ENCODE results near the gene ECHS1.
"Not testable (repeated sequence)": the region's sequence is repeated elsewhere in the genome, so short reads cannot be mapped to it uniquely, and the experiment has no call there.

Gene ECHS1

GRCh38 chr10:133375357-133376115 is 2.4 kb upstream of the ECHS1 start:
- no peak for TF ChIP-seq CTCF (IDR thresholded peaks at IDR 0.05; ENCODE audit: extremely low read depth, missing control alignments)
- no peak for DNase-seq (ENCODE audit: low spot score)

GRCh38 chr10:133372507-133372906 is 647 bp downstream of the ECHS1 start:
- TF ChIP-seq CTCF (IDR thresholded peaks at IDR 0.05; ENCODE audit: extremely low read depth, missing control alignments): no peak
- DNase-seq (ENCODE audit: low spot score): no peak

- no peak for TF ChIP-seq CTCF (IDR thresholded peaks at IDR 0.05; ENCODE audit: extremely low read depth, missing control alignments)
- no peak for DNase-seq (ENCODE audit: low spot score)
These were observed 2.9 kb downstream of the ECHS1 start for GRCh38 chr10:133370030-133370786.

GRCh38 chr10:133368153-133368552 is 5.0 kb downstream of the ECHS1 start:
- DNase-seq (ENCODE audit: low spot score): no peak
- TF ChIP-seq CTCF (IDR thresholded peaks at IDR 0.05; ENCODE audit: extremely low read depth, missing control alignments): no peak

GRCh38 chr10:133367461-133367860 is 5.7 kb downstream of the ECHS1 start:
- DNase-seq (ENCODE audit: low spot score): not testable (repeated sequence)

- no peak for TF ChIP-seq CTCF (IDR thresholded peaks at IDR 0.05; ENCODE audit: extremely low read depth, missing control alignments)
- no peak for DNase-seq (ENCODE audit: low spot score)
These were observed 6.4 kb downstream of the ECHS1 start for GRCh38 chr10:133366751-133367150.

- no peak for DNase-seq (ENCODE audit: low spot score)
- no peak for TF ChIP-seq CTCF (IDR thresholded peaks at IDR 0.05; ENCODE audit: extremely low read depth, missing control alignments)
These were observed 7.0 kb downstream of the ECHS1 start for GRCh38 chr10:133366130-133366478.
